ENCODE results near the gene CNPY2.
"Not testable (repeated sequence)": the region's sequence is repeated elsewhere in the genome, so short reads cannot be mapped to it uniquely, and the experiment has no call there.

CNPY2 gene

GRCh38 chr12:56315622-56316473 lies at the start of gene CNPY2:
Gene CNPY2 (minus strand): TSS chr12:56315988. CDS start chr12:56315217, 771 bp downstream.
- DNase-seq = peak; percentile 94

GRCh38 chr12:56362130-56363059 lies 46.6 kb upstream of the CNPY2 start, which contains the start of gene APOF:
Gene APOF (minus strand): TSS chr12:56362857. CDS start chr12:56362745, 112 bp downstream.
- DNase-seq = no peak

GRCh38 chr12:56361487-56362129 lies 45.8 kb upstream of the CNPY2 start:
- DNase-seq = no peak

- peak; percentile 99 for DNase-seq
These were observed 44.3 kb upstream of the CNPY2 start, which contains the start of gene STAT2 for GRCh38 chr12:56359851-56360767. Gene STAT2 (minus strand): TSS chr12:56360107. CDS start chr12:56356571, 3,536 bp downstream.

GRCh38 chr12:56358836-56359532 lies 43.2 kb upstream of the CNPY2 start:
- DNase-seq = no peak

GRCh38 chr12:56351325-56351724 lies 35.5 kb upstream of the CNPY2 start:
- no peak for DNase-seq

- DNase-seq = no peak
These were observed 34.9 kb upstream of the CNPY2 start for GRCh38 chr12:56350662-56351061.

- no peak for DNase-seq
These were observed 33.0 kb upstream of the CNPY2 start for GRCh38 chr12:56348776-56349175.

GRCh38 chr12:56347255-56347654 lies 31.5 kb upstream of the CNPY2 start:
- not testable (repeated sequence) for DNase-seq

- peak; percentile 8 for DNase-seq
These were observed 30.9 kb upstream of the CNPY2 start for GRCh38 chr12:56346675-56347074.

GRCh38 chr12:56342290-56342689 lies 26.5 kb upstream of the CNPY2 start:
- not testable (repeated sequence) for DNase-seq

GRCh38 chr12:56341616-56342015 lies 25.8 kb upstream of the CNPY2 start:
- no peak for DNase-seq

- DNase-seq = no peak
These were observed 23.3 kb upstream of the CNPY2 start for GRCh38 chr12:56339158-56339422.

- peak; percentile 79 for DNase-seq
These were observed 22.7 kb upstream of the CNPY2 start, which contains the start of gene IL23A for GRCh38 chr12:56338308-56339157. Gene IL23A (plus strand): TSS chr12:56338884. CDS start chr12:56339045, 161 bp downstream.

- DNase-seq = no peak
These were observed 22.0 kb upstream of the CNPY2 start for GRCh38 chr12:56337753-56338251.

GRCh38 chr12:56336361-56337167 lies 20.8 kb upstream of the CNPY2 start:
- DNase-seq = no peak

- DNase-seq = not testable (repeated sequence)
These were observed 19.7 kb upstream of the CNPY2 start for GRCh38 chr12:56335527-56335926.

GRCh38 chr12:56334490-56334793 lies 18.7 kb upstream of the CNPY2 start:
- DNase-seq = no peak

Measured in activated gamma-delta T cell treated with Interleukin-2 at 50 U/mL for 16 hours (primary cell).